Trophoblast cell (in vitro differentiated cells and primary cell): ENCODE results near the gene MRPS18B.

ENCODE experiments used
- DNase-seq, 2 donors: peaks; one replicate each; pipeline ENCODE4 v3.0.0-alpha.2; 2016
- H2AFZ ChIP-seq: 2 replicates; pipeline ENCODE4 v1.6.1; 2013; ENCODE audit warnings: low read length, moderate library complexity, mild to moderate bottlenecking; ENCODE audit not compliant: insufficient read depth, poor library complexity
- H2AK5ac ChIP-seq: 2 replicates; pipeline ENCODE4 v1.6.1; 2013; ENCODE audit warnings: mild to moderate bottlenecking, low read length
- H2BK120ac ChIP-seq: 2 replicates; pipeline ENCODE4 v1.6.1; 2013; ENCODE audit warnings: low read length, mild to moderate bottlenecking, moderate library complexity; ENCODE audit not compliant: insufficient read depth, poor library complexity
- H2BK12ac ChIP-seq: 2 replicates; pipeline ENCODE4 v1.6.1; 2013; ENCODE audit warnings: mild to moderate bottlenecking, low read length, moderate library complexity
- H2BK5ac ChIP-seq: 2 replicates; pipeline ENCODE4 v1.6.1; 2013; ENCODE audit warnings: low read length, low read depth, moderate library complexity, mild to moderate bottlenecking; ENCODE audit not compliant: poor library complexity
- H3K14ac ChIP-seq: 2 replicates; pipeline ENCODE4 v1.6.1; 2013; ENCODE audit warnings: mild to moderate bottlenecking, low read length
- H3K18ac ChIP-seq: 2 replicates; pipeline ENCODE4 v1.6.1; 2013; ENCODE audit warnings: mild to moderate bottlenecking, low read length
- H3K23ac ChIP-seq: 2 replicates; pipeline ENCODE4 v1.6.1; 2013; ENCODE audit warnings: low read length
- H3K27ac ChIP-seq: 2 replicates; pipeline ENCODE4 v1.5.1; 2013; ENCODE audit warnings: low read depth, mild to moderate bottlenecking, inconsistent platforms, low read length, moderate library complexity
- H3K27me3 ChIP-seq: 2 replicates; pipeline ENCODE4 v1.6.1; 2013; ENCODE audit warnings: inconsistent platforms, mild to moderate bottlenecking, low read length, moderate library complexity; ENCODE audit not compliant: insufficient read depth
- H3K36me3 ChIP-seq, 2 experiments: 1 replicate in 1 of 2; 2 replicates in 1 of 2; pipeline ENCODE4 v1.6.1; 2013; ENCODE audit warnings: low read length in 2 of 2, mild to moderate bottlenecking in 2 of 2, moderate library complexity in 1 of 2; ENCODE audit not compliant: insufficient read depth in 2 of 2, control insufficient read depth in 1 of 2
- H3K4ac ChIP-seq: 2 replicates; pipeline ENCODE4 v1.6.1; 2013; ENCODE audit warnings: low read depth, mild to moderate bottlenecking, low read length, moderate library complexity
- H3K4me1 ChIP-seq, 2 experiments: 1 replicate in 1 of 2; 2 replicates in 1 of 2; pipeline ENCODE4 v1.6.1; 2013; ENCODE audit warnings: low read length in 2 of 2, mild to moderate bottlenecking in 2 of 2, moderate library complexity in 1 of 2; ENCODE audit not compliant: insufficient read depth in 2 of 2, control insufficient read depth in 1 of 2
- H3K4me2 ChIP-seq: 2 replicates; pipeline ENCODE4 v1.6.1; 2013; ENCODE audit warnings: inconsistent platforms, mild to moderate bottlenecking, low read length, moderate library complexity
- H3K4me3 ChIP-seq: 2 replicates; pipeline ENCODE4 v1.5.1; 2013; ENCODE audit warnings: mild to moderate bottlenecking, low read depth, low read length, inconsistent platforms
- H3K79me1 ChIP-seq: one replicate; pipeline ENCODE4 v1.6.1; 2013; ENCODE audit warnings: low read length
- H3K79me2 ChIP-seq: 2 replicates; pipeline ENCODE4 v1.6.1; 2013; ENCODE audit warnings: low read length, mild to moderate bottlenecking; ENCODE audit not compliant: control insufficient read depth, insufficient read depth, poor library complexity
- H3K9ac ChIP-seq: 2 replicates; pipeline ENCODE4 v1.6.1; 2013; ENCODE audit warnings: mild to moderate bottlenecking, low read length
- H3K9me3 ChIP-seq: 2 replicates; pipeline ENCODE4 v1.6.1; 2013; ENCODE audit warnings: low read depth, mild to moderate bottlenecking, control low read depth, inconsistent platforms, low read length; ENCODE audit not compliant: insufficient read depth
- H4K12ac ChIP-seq: 2 replicates; pipeline ENCODE4 v1.6.1; 2013; ENCODE audit warnings: low read depth, mild to moderate bottlenecking, low read length, moderate library complexity
- H4K8ac ChIP-seq: 2 replicates; pipeline ENCODE4 v1.6.1; 2013; ENCODE audit warnings: low read depth, mild to moderate bottlenecking, low read length, moderate library complexity
- H4K91ac ChIP-seq: one replicate; pipeline ENCODE4 v1.6.1; 2013; ENCODE audit warnings: low read depth, mild to moderate bottlenecking, low read length, moderate library complexity
- WGBS: extraction: QIAGEN DNeasy Blood & Tissue Kit; methylation state at CpG from one replicate; pipeline ENCODE4 v1.1.7; 2013; ENCODE audit warnings: missing lambda C conversion rate; ENCODE audit not compliant: insufficient read length, insufficient coverage; ENCODE audit errors: extremely low coverage; 5-methylcytosine and 5-hydroxymethylcytosine counted together

MRPS18B gene

GRCh38 chr6:30651143-30651542 is 33.5 kb downstream of the MRPS18B start:
- H3K18ac ChIP-seq, result no peak overlapping the region
- no peak overlapping the region for H4K91ac ChIP-seq
- no peak overlapping the region for H3K27ac ChIP-seq
- no peak overlapping the region for H2BK5ac ChIP-seq
- H2AFZ ChIP-seq, result no peak overlapping the region
- no peak overlapping the region for H4K8ac ChIP-seq
- H3K23ac ChIP-seq, result no peak overlapping the region
- H3K79me1 ChIP-seq, result peaks cover 6% of the 10 kb centered on the region
- H3K4me3 ChIP-seq, result no peak overlapping the region
- peaks cover 1% of the 10 kb centered on the region for H3K9me3 ChIP-seq
- no peak overlapping the region for H3K14ac ChIP-seq
- no CpG with 5 or more reads among the region's 12 CpGs for WGBS
- H3K36me3 ChIP-seq, result peaks cover 40 to 46% of the 10 kb centered on the region in 2 experiments
- no peak overlapping the region for H4K12ac ChIP-seq
- H2BK120ac ChIP-seq, result no peak overlapping the region
- H3K4ac ChIP-seq, result no peak overlapping the region
- H2BK12ac ChIP-seq, result no peak overlapping the region
- no peak for DNase-seq
- H2AK5ac ChIP-seq, result no peak overlapping the region
- H3K9ac ChIP-seq, result no peak overlapping the region
- no peak overlapping the region for H3K4me2 ChIP-seq
- peaks cover 3% of the 10 kb centered on the region for H3K79me2 ChIP-seq
- no peaks in the 10 kb centered on the region for H3K27me3 ChIP-seq
- peaks cover 0 to 4% of the 10 kb centered on the region in 2 experiments for H3K4me1 ChIP-seq

- Histone ChIP-seq H2BK5ac (no peak overlapping the region), H3K18ac (no peak overlapping the region), H4K8ac (no peak overlapping the region), H3K9me3 (peaks cover 1% of the 10 kb centered on the region), H2BK12ac (no peak overlapping the region), H3K4me1 (no peaks in the 10 kb centered on the region), H3K14ac (no peak overlapping the region), H2AFZ (no peak overlapping the region), H3K36me3 (peaks cover 61 to 74% of the 10 kb centered on the region in 2 experiments), H3K79me1 (no peaks in the 10 kb centered on the region), H3K79me2 (no peaks in the 10 kb centered on the region), H3K27me3 (no peaks in the 10 kb centered on the region), H3K27ac (no peak overlapping the region), H3K9ac (no peak overlapping the region), H2AK5ac (no peak overlapping the region), H2BK120ac (no peak overlapping the region), H4K91ac (no peak overlapping the region), H3K4me2 (no peak overlapping the region), H3K4me3 (no peak overlapping the region), H3K23ac (no peak overlapping the region), H3K4ac (no peak overlapping the region), H4K12ac (no peak overlapping the region)
- WGBS, result no CpG with 5 or more reads among the region's 19 CpGs
- DNase-seq, result no peak
Observed at GRCh38 chr6:30654798-30655742, 37.4 kb downstream of the MRPS18B start.

GRCh38 chr6:30655743-30656094 is 38.1 kb downstream of the MRPS18B start:
- Histone ChIP-seq H3K79me2 (no peaks in the 10 kb centered on the region), H4K91ac (no peak overlapping the region), H3K4me3 (no peak overlapping the region), H2AFZ (no peak overlapping the region), H3K4ac (no peak overlapping the region), H3K79me1 (no peaks in the 10 kb centered on the region), H3K9me3 (peaks cover 1% of the 10 kb centered on the region), H3K9ac (no peak overlapping the region), H3K23ac (no peak overlapping the region), H4K8ac (no peak overlapping the region), H2AK5ac (no peak overlapping the region), H3K18ac (no peak overlapping the region), H3K14ac (no peak overlapping the region), H2BK12ac (no peak overlapping the region), H3K4me2 (no peak overlapping the region), H3K36me3 (peaks cover 65 to 78% of the 10 kb centered on the region in 2 experiments), H2BK5ac (no peak overlapping the region), H4K12ac (no peak overlapping the region), H3K4me1 (no peaks in the 10 kb centered on the region), H3K27me3 (no peaks in the 10 kb centered on the region), H2BK120ac (no peak overlapping the region), H3K27ac (no peak overlapping the region)
- WGBS, result no CpG with 5 or more reads among the region's 3 CpGs
- DNase-seq, result no peak

GRCh38 chr6:30656513-30656912 is 38.9 kb downstream of the MRPS18B start:
- WGBS, result no CpG with 5 or more reads among the region's 7 CpGs
- no peak for DNase-seq
- H4K91ac ChIP-seq, result no peak overlapping the region

More at GRCh38 chr6:30656513-30656912, 38.9 kb downstream of the MRPS18B start:
- no peak overlapping the region for H3K4me3 ChIP-seq
- H3K4ac ChIP-seq, result no peak overlapping the region
- no peaks in the 10 kb centered on the region for H3K79me2 ChIP-seq
- no peaks in the 10 kb centered on the region for H3K4me1 ChIP-seq
- H3K9me3 ChIP-seq, result peaks cover 1% of the 10 kb centered on the region
- H3K4me2 ChIP-seq, result no peak overlapping the region
- H3K27me3 ChIP-seq, result no peaks in the 10 kb centered on the region
- no peak overlapping the region for H2AK5ac ChIP-seq
- H3K27ac ChIP-seq, result no peak overlapping the region
- no peak overlapping the region for H4K8ac ChIP-seq
- H2BK120ac ChIP-seq, result no peak overlapping the region
- H3K9ac ChIP-seq, result peak overlapping the region; percentile 35
- no peaks in the 10 kb centered on the region for H3K79me1 ChIP-seq
- no peak overlapping the region for H3K23ac ChIP-seq
- no peak overlapping the region for H2BK12ac ChIP-seq
- no peak overlapping the region for H2AFZ ChIP-seq
- H4K12ac ChIP-seq, result no peak overlapping the region
- no peak overlapping the region for H3K14ac ChIP-seq
- no peak overlapping the region for H2BK5ac ChIP-seq
- no peak overlapping the region for H3K18ac ChIP-seq
- H3K36me3 ChIP-seq, result peaks cover 62 to 80% of the 10 kb centered on the region in 2 experiments
